ENCODE measurements around the gene ANKUB1.

The ANKUB1 gene

GRCh38 chr3:149739396-149739795, 53.0 kb downstream of the ANKUB1 start:
- in situ Hi-C loops (cut with MboI; ENCODE audit: low pct_unique_long_range_greater_than_20kb, low sequenced_read_pairs, unreplicated experiment): no loop called here
- TF ChIP-seq CTCF (IDR thresholded peaks at IDR 0.05; ENCODE audit: extremely low read depth, insufficient read depth, missing control alignments): no peak

GRCh38 chr3:149738876-149739275, 53.5 kb downstream of the ANKUB1 start:
- in situ Hi-C loops (cut with MboI; ENCODE audit: low pct_unique_long_range_greater_than_20kb, low sequenced_read_pairs, unreplicated experiment): no loop called here
- no peak for DNase-seq (ENCODE audit: low spot score)
- TF ChIP-seq CTCF (IDR thresholded peaks at IDR 0.05; ENCODE audit: extremely low read depth, insufficient read depth, missing control alignments): no peak

More at GRCh38 chr3:149739396-149739795, 53.0 kb downstream of the ANKUB1 start:
- no peak for DNase-seq (ENCODE audit: low spot score)

- no peak for DNase-seq (ENCODE audit: low spot score)
- in situ Hi-C loops (cut with MboI; ENCODE audit: low pct_unique_long_range_greater_than_20kb, low sequenced_read_pairs, unreplicated experiment): no loop called here
- no peak for TF ChIP-seq CTCF (IDR thresholded peaks at IDR 0.05; ENCODE audit: extremely low read depth, insufficient read depth, missing control alignments)
Measured at GRCh38 chr3:149736953-149737205, 55.5 kb downstream of the ANKUB1 start.

GRCh38 chr3:149736175-149736952, 56.0 kb downstream of the ANKUB1 start:
- no peak for TF ChIP-seq CTCF (IDR thresholded peaks at IDR 0.05; ENCODE audit: extremely low read depth, insufficient read depth, missing control alignments)
- in situ Hi-C loops (cut with MboI; ENCODE audit: low pct_unique_long_range_greater_than_20kb, low sequenced_read_pairs, unreplicated experiment): no loop called here
- DNase-seq (ENCODE audit: low spot score): no peak

GRCh38 chr3:149732234-149732633, 60.1 kb downstream of the ANKUB1 start:
- TF ChIP-seq CTCF (IDR thresholded peaks at IDR 0.05; ENCODE audit: extremely low read depth, insufficient read depth, missing control alignments): no peak
- in situ Hi-C loops (cut with MboI; ENCODE audit: low pct_unique_long_range_greater_than_20kb, low sequenced_read_pairs, unreplicated experiment): no loop called here
- DNase-seq (ENCODE audit: low spot score): no peak

- no peak for DNase-seq (ENCODE audit: low spot score)
- in situ Hi-C loops (cut with MboI; ENCODE audit: low pct_unique_long_range_greater_than_20kb, low sequenced_read_pairs, unreplicated experiment): loop anchor here (10.0 kb wide), 1 partner anchor 163 kb away; no protein-coding TSS in a partner anchor
- TF ChIP-seq CTCF (IDR thresholded peaks at IDR 0.05; ENCODE audit: extremely low read depth, insufficient read depth, missing control alignments): no peak
Measured at GRCh38 chr3:149727656-149728055, 64.7 kb downstream of the ANKUB1 start.
